Measurements from ENCODE around the gene AGPAT4. TPM values are rescaled to one million over a fixed set of nuclear protein-coding genes. Genes with fewer than 3 reads are reported as not detected.
"Not testable (repeated sequence)": the region's sequence is repeated elsewhere in the genome, so short reads cannot be mapped to it uniquely, and the experiment has no call there.

Gene AGPAT4
- total RNA-seq, 1 experiment from 2014 or later: 22.0 TPM

DNA sequence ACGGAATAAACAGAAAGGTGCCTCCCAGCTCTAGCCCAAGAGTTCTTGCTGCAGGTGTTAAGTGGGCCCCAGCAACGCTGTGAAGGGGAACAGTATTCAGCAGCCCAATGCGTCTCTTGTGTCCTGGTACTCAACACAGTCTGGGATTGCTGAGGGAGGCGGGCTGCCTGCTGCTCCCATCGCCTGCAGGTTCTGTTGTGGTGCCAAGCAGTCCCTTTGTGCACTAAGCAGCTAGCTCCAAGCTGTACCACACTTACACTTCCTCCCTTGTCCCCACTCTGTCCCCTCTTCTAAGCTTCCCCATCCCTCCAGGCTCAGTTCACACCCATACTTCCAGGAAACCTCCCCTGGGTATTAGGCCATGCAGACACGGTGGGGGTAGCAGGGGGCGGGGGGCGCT lies 92.7 kb downstream of the AGPAT4 start:
- Mint-ChIP-seq H3K27ac (no peak overlapping the region; a peak in 1 of 7 replicates), H3K36me3 (ENCODE audit: insufficient read depth in 1 of 3, low read depth in 3 of 3) (peaks cover 63 to 76% (median 74%) of the 10 kb centered on the region in 3 experiments), H3K4me1 (no peaks in the 10 kb centered on the region), H3K9me3 (peaks cover 41 to 57% of the 10 kb centered on the region in 2 experiments), H3K27me3 (ENCODE audit: low read depth) (no peaks in the 10 kb centered on the region), H3K4me3 (no peak overlapping the region)
- no peak for DNase-seq
- Histone ChIP-seq H3K4me1 (ENCODE audit: insufficient read depth, low read length) (no peaks in the 10 kb centered on the region), H3K23ac (ENCODE audit: insufficient read length, low read depth, low read length) (no peak overlapping the region), H3K56ac (ENCODE audit: insufficient read length, low read depth, low read length) (no peak overlapping the region), H2AK5ac (ENCODE audit: insufficient read length, low read length) (no peak overlapping the region), H3K18ac (ENCODE audit: insufficient read length, low read depth, low read length) (no peak overlapping the region), H3T11ph (ENCODE audit: low read length) (no peak overlapping the region), H2BK15ac (ENCODE audit: low read depth, low read length) (no peak overlapping the region), H4K8ac (replicated peaks; ENCODE audit: insufficient read length, low read depth, low read length) (no peak overlapping the region), H4K5ac (ENCODE audit: insufficient read length, low read depth, low read length) (no peak overlapping the region), H3K23me2 (ENCODE audit: insufficient read length, low read depth, low read length, poor library complexity, severe bottlenecking) (no peaks in the 10 kb centered on the region), H4K20me1 (ENCODE audit: control insufficient read depth, insufficient read depth, insufficient read length) (no peaks in the 10 kb centered on the region), H3K27me3 (ENCODE audit: insufficient read depth, low read length) (no peaks in the 10 kb centered on the region), H2AFZ (ENCODE audit: low read length) (no peak overlapping the region), H4K91ac (ENCODE audit: insufficient read length, low read depth, low read length) (no peak overlapping the region), H2BK12ac (ENCODE audit: insufficient read length, low read depth, low read length) (no peak overlapping the region), H2BK120ac (ENCODE audit: low read depth, low read length, poor library complexity, severe bottlenecking) (no peak overlapping the region), H3K79me1 (ENCODE audit: insufficient read depth, low read depth, low read length, poor library complexity, severe bottlenecking) (no peaks in the 10 kb centered on the region), H3K14ac (ENCODE audit: insufficient read depth, low read length) (no peak overlapping the region), H2BK5ac (ENCODE audit: insufficient read length, low read length) (no peak overlapping the region), H3K4ac (ENCODE audit: low read depth, low read length) (no peak overlapping the region), H3K79me2 (ENCODE audit: insufficient read depth, low read length) (no peaks in the 10 kb centered on the region), H2BK20ac (ENCODE audit: low read depth, low read length, poor library complexity, severe bottlenecking) (no peak overlapping the region), H3K9ac (ENCODE audit: extremely low read depth, insufficient read length, low read length) (no peak overlapping the region), H3K4me2 (ENCODE audit: insufficient read depth, insufficient read length, low read length) (no peak overlapping the region), H3K9me3 (ENCODE audit: control insufficient read depth, low read depth, low read length) (peaks cover 14% of the 10 kb centered on the region), H3K27ac (ENCODE audit: insufficient read length, low read depth, low read length) (no peak overlapping the region)
- TF ChIP-seq CTCF (conservative IDR thresholded peaks at IDR 0.05): no peak
- WGBS (ENCODE audit: extremely low coverage, insufficient read length, low lambda C conversion rate): no CpG with 5 or more reads among the region's 8 CpGs

GRCh38 chr6:161178155-161178554 lies 95.7 kb downstream of the AGPAT4 start:
- not testable (repeated sequence) for H3K4me1 Mint-ChIP-seq; H2BK20ac ChIP-seq (ENCODE audit: low read depth, low read length, poor library complexity, severe bottlenecking)
- WGBS (ENCODE audit: extremely low coverage, insufficient read length, low lambda C conversion rate): no CpG with 5 or more reads among the region's 14 CpGs

More at GRCh38 chr6:161178155-161178554, 95.7 kb downstream of the AGPAT4 start:
- not testable (repeated sequence) for H3K56ac ChIP-seq (ENCODE audit: insufficient read length, low read depth, low read length); H2AK5ac ChIP-seq (ENCODE audit: insufficient read length, low read length); H3K9ac ChIP-seq (ENCODE audit: extremely low read depth, insufficient read length, low read length); H2AFZ ChIP-seq (ENCODE audit: low read length); H4K8ac ChIP-seq (replicated peaks; ENCODE audit: insufficient read length, low read depth, low read length); H4K5ac ChIP-seq (ENCODE audit: insufficient read length, low read depth, low read length); H2BK5ac ChIP-seq (ENCODE audit: insufficient read length, low read length); H3K18ac ChIP-seq (ENCODE audit: insufficient read length, low read depth, low read length); H2BK15ac ChIP-seq (ENCODE audit: low read depth, low read length); H3K79me2 ChIP-seq (ENCODE audit: insufficient read depth, low read length); H3K4me3 Mint-ChIP-seq; H3K23ac ChIP-seq (ENCODE audit: insufficient read length, low read depth, low read length); H2BK12ac ChIP-seq (ENCODE audit: insufficient read length, low read depth, low read length); H3K27ac Mint-ChIP-seq; H3T11ph ChIP-seq (ENCODE audit: low read length); H3K4ac ChIP-seq (ENCODE audit: low read depth, low read length); H3K27me3 Mint-ChIP-seq (ENCODE audit: low read depth); H3K23me2 ChIP-seq (ENCODE audit: insufficient read length, low read depth, low read length, poor library complexity, severe bottlenecking); H3K14ac ChIP-seq (ENCODE audit: insufficient read depth, low read length); H3K27ac ChIP-seq (ENCODE audit: insufficient read length, low read depth, low read length); H3K79me1 ChIP-seq (ENCODE audit: insufficient read depth, low read depth, low read length, poor library complexity, severe bottlenecking); H4K20me1 ChIP-seq (ENCODE audit: control insufficient read depth, insufficient read depth, insufficient read length); H3K4me1 ChIP-seq (ENCODE audit: insufficient read depth, low read length); DNase-seq; H2BK120ac ChIP-seq (ENCODE audit: low read depth, low read length, poor library complexity, severe bottlenecking); H3K27me3 ChIP-seq (ENCODE audit: insufficient read depth, low read length); H4K91ac ChIP-seq (ENCODE audit: insufficient read length, low read depth, low read length); H3K4me2 ChIP-seq (ENCODE audit: insufficient read depth, insufficient read length, low read length)
- peaks cover 55 to 71% (median 60%) of the 10 kb centered on the region in 3 experiments for H3K36me3 Mint-ChIP-seq (ENCODE audit: insufficient read depth in 1 of 3, low read depth in 3 of 3)
- peaks cover 59 to 72% of the 10 kb centered on the region in 2 experiments for H3K9me3 Mint-ChIP-seq
- peaks cover 14% of the 10 kb centered on the region for H3K9me3 ChIP-seq (ENCODE audit: control insufficient read depth, low read depth, low read length)
